Peyer's patch (tissue), 4 donors: ENCODE results near the gene PTPRC. TPM values are rescaled to one million over a fixed set of nuclear protein-coding genes. Genes with fewer than 3 reads are reported as not detected.
"Not testable (repeated sequence)": the region's sequence is repeated elsewhere in the genome, so short reads cannot be mapped to it uniquely, and the experiment has no call there.

Experiments
- DNase-seq, 3 donors: peaks; one replicate each; pipeline ENCODE4 v3.0.0-alpha.2; 2017 to 2019
- H3K27ac ChIP-seq, 4 donors: fragments of 200-600 bp; sonication (generic); one replicate each; pipeline ENCODE4 v1.5.1; 2016 to 2019
- H3K27me3 ChIP-seq, 2 donors: fragments of 200-600 bp; sonication (generic); one replicate each; pipeline ENCODE4 v1.5.1; 2019
- H3K36me3 ChIP-seq, 3 donors: fragments of 200-600 bp; sonication (generic); one replicate each; pipeline ENCODE4 v1.5.1; 2016 to 2019
- H3K4me1 ChIP-seq, 4 donors: fragments of 200-600 bp; sonication (generic); one replicate each; pipeline ENCODE4 v1.5.1; 2016 to 2019
- H3K4me3 ChIP-seq, 4 donors: fragments of 200-600 bp; sonication (generic); 1 replicate in 3 of 4; 2 replicates in 1 of 4; pipeline ENCODE4 v1.5.1; 2016 to 2019; ENCODE audit warnings: mild to moderate bottlenecking in 1 of 4
- H3K9me3 ChIP-seq, 4 donors: fragments of 200-600 bp; sonication (generic); one replicate each; pipeline ENCODE4 v1.5.1; 2016 to 2019; ENCODE audit warnings: mild to moderate bottlenecking in 1 of 4
- CTCF ChIP-seq, 6 experiments: fragments of 450-650 bp in 4 of 6; fragments of 200-600 bp in 2 of 6; sonication (generic) in 1 of 6; IDR thresholded peaks; one replicate each; pipeline ENCODE4 v1.5.1; 2017 to 2019; ENCODE audit warnings: antibody characterized with exemption in 6 of 6, mild to moderate bottlenecking in 3 of 6, moderate library complexity in 1 of 6
- POLR2A ChIP-seq, 2 donors: fragments of 450-650 bp; IDR thresholded peaks; one replicate each; pipeline ENCODE4 v1.5.1; 2017; ENCODE audit warnings: antibody characterized with exemption in 2 of 2, mild to moderate bottlenecking in 2 of 2, moderate library complexity in 2 of 2
- total RNA-seq, 4 donors: library from RNA; depleted of rRNA; stranded (reverse); fragments of >200 nt; gene quantifications; one replicate each; pipeline ENCODE4 v1.1.0, GENCODE V29; 2016

Gene PTPRC
- total RNA-seq, 4 donors from 2014 or later = 13.3 to 127 (median 22.1) TPM

- DNase-seq = peak in 2 of 3 donors; percentile 76 to 79
- Histone ChIP-seq H3K36me3 (no peaks in the 10 kb centered on the region), H3K4me3 (no peak overlapping the region), H3K27me3 (no peaks in the 10 kb centered on the region), H3K9me3 (no peaks in the 10 kb centered on the region), H3K4me1 (peaks cover 0 to 7% (median 3%) of the 10 kb centered on the region in 4 donors), H3K27ac (peak overlapping the region in 2 of 4 donors; percentile 72)
- TF ChIP-seq CTCF (IDR thresholded peaks at IDR 0.05) = no peak
- no peak for TF ChIP-seq POLR2A (IDR thresholded peaks at IDR 0.05)
Measured at GRCh38 chr1:198598796-198599321, 40.0 kb upstream of the PTPRC start.

GRCh38 chr1:198599749-198600148 lies 39.1 kb upstream of the PTPRC start:
- Histone ChIP-seq H3K27ac (peak overlapping the region in 2 of 4 donors; percentile 72), H3K27me3 (no peaks in the 10 kb centered on the region), H3K9me3 (no peaks in the 10 kb centered on the region), H3K36me3 (no peaks in the 10 kb centered on the region), H3K4me1 (peaks cover 0 to 7% (median 3%) of the 10 kb centered on the region in 4 donors), H3K4me3 (no peak overlapping the region)
- DNase-seq = no peak
- no peak for TF ChIP-seq POLR2A (IDR thresholded peaks at IDR 0.05)
- TF ChIP-seq CTCF (IDR thresholded peaks at IDR 0.05) = no peak

- no peak for TF ChIP-seq POLR2A (IDR thresholded peaks at IDR 0.05)
- no peak for TF ChIP-seq CTCF (IDR thresholded peaks at IDR 0.05)
- H3K4me1 ChIP-seq = peaks cover 0 to 7% (median 3%) of the 10 kb centered on the region in 4 donors
- no peaks in the 10 kb centered on the region for H3K36me3 ChIP-seq
- no peaks in the 10 kb centered on the region for H3K27me3 ChIP-seq
- peak overlapping the region in 1 of 4 donors; percentile 28 for H3K27ac ChIP-seq
- H3K9me3 ChIP-seq = no peaks in the 10 kb centered on the region
- no peak overlapping the region for H3K4me3 ChIP-seq
- no peak for DNase-seq
Measured at GRCh38 chr1:198600906-198601305, 37.9 kb upstream of the PTPRC start.

GRCh38 chr1:198601310-198601709 lies 37.5 kb upstream of the PTPRC start:
- H3K4me1 ChIP-seq = not testable (repeated sequence)

DNA sequence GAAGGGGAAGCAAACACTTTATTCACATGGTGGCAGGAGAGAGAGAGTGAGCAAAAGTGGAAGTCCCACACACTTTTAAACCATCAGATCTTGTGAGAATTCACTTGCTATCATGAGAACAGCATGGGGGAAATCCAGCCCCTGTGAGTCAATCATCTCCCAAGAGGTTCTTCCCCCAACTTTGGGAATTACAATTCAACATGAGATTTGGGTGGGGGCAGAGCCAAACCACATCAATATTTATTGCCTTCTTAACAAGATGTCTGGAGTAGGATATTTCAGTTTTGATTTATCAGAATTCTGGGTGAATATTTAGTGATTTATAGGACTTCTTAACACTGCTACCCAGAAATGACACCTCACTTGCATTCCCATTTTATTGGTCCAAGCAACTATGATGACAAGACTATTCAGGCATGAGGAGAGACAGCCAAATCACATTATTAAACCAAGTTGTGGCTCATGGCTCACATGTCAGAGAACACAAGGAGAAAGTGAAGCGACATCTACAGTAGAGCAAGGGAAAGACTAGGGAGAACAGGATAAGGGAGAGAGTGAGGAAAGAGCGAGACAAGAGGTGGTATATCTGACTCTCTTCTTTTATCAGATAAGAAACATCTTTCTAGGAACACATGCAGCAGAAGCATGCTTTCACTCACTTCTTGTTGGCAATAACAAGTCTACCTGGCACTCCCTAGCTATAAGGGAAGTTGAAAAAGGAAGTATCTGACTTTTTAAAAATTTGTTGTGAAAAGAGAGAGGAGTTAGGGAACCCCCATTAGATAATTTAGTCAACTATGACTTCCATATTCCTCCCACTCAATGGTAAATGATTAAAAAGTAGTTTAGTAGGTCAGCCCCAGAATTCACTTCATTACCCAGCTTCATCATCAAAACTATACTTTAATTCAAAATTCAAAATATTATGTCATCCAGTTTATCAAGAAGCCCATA lies 36.6 kb upstream of the PTPRC start:
- TF ChIP-seq POLR2A (IDR thresholded peaks at IDR 0.05) = no peak
- no peak for TF ChIP-seq CTCF (IDR thresholded peaks at IDR 0.05)
- no peaks in the 10 kb centered on the region for H3K36me3 ChIP-seq
- H3K4me3 ChIP-seq = no peak overlapping the region
- H3K27me3 ChIP-seq = no peaks in the 10 kb centered on the region
- no peaks in the 10 kb centered on the region for H3K9me3 ChIP-seq
- no peak overlapping the region for H3K27ac ChIP-seq
- no peak for DNase-seq
- peaks cover 0 to 7% (median 3%) of the 10 kb centered on the region in 4 donors for H3K4me1 ChIP-seq

More at GRCh38 chr1:198601310-198601709, 37.5 kb upstream of the PTPRC start:
- H3K36me3 ChIP-seq, H3K9me3 ChIP-seq, H3K27me3 ChIP-seq, H3K4me3 ChIP-seq, DNase-seq, H3K27ac ChIP-seq: not testable (repeated sequence)

DNA sequence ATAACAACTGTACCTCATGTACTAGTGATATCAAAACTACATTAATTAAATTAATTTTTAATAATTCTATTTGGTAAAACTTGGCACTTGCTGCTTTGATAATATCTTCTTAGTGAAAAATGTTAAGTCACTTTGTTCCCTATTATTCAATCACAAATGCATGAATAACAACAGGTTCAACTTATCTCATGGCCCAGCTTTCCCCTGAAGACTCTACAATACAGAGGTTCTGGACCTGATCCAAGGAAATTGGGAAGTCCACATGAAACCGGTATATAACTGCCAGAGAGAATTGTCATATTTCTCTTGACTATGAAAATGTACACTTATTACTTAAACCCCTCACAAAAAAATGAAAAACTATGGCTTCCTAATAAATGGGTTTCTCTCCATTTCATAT lies 33.9 kb upstream of the PTPRC start:
- no peak for DNase-seq
- TF ChIP-seq CTCF (IDR thresholded peaks at IDR 0.05) = no peak
- Histone ChIP-seq H3K27me3 (no peaks in the 10 kb centered on the region), H3K36me3 (no peaks in the 10 kb centered on the region), H3K9me3 (no peaks in the 10 kb centered on the region), H3K27ac (no peak overlapping the region), H3K4me3 (no peak overlapping the region), H3K4me1 (peaks cover 0 to under 1% (median 0%) of the 10 kb centered on the region in 4 donors)
